GM19452 (cell line): ENCODE measurements around the gene CCND3.

Experiments
- ATAC-seq: cut with Tn5 transposase; IDR thresholded peaks from one replicate; pipeline ENCODE4 v1.9.1; 2021; ENCODE audit not compliant: unreplicated experiment

CCND3 gene

GRCh38 chr6:41927253-41927652 lies 14.4 kb downstream of the CCND3 start:
- ATAC-seq: no peak

- ATAC-seq: no peak
These were observed 19.5 kb downstream of the CCND3 start for GRCh38 chr6:41922154-41922553.

- no peak for ATAC-seq
These were observed 20.0 kb downstream of the CCND3 start for GRCh38 chr6:41921712-41921998.

GRCh38 chr6:41920921-41921711 lies 20.5 kb downstream of the CCND3 start, which contains the start of the genes BYSL and MED20:
Gene BYSL, plus strand, starts transcription at chr6:41921499. Its CDS starts 64 bp downstream, at chr6:41921563.
Gene MED20, minus strand, starts transcription at chr6:41921139. Its CDS starts 121 bp downstream, at chr6:41921018.
- peak; percentile 92 for ATAC-seq

GRCh38 chr6:41917528-41917927 lies 24.1 kb downstream of the CCND3 start:
- no peak for ATAC-seq

GRCh38 chr6:41914869-41915530 lies 26.6 kb downstream of the CCND3 start:
- ATAC-seq: no peak

- ATAC-seq: no peak
These were observed 27.3 kb downstream of the CCND3 start for GRCh38 chr6:41914343-41914742.

- no peak for ATAC-seq
These were observed 31.9 kb downstream of the CCND3 start for GRCh38 chr6:41909727-41910126.

GRCh38 chr6:41901882-41902519 lies 39.6 kb downstream of the CCND3 start:
- ATAC-seq: no peak

- ATAC-seq: no peak
These were observed 40.7 kb downstream of the CCND3 start for GRCh38 chr6:41900861-41901260.

GRCh38 chr6:41896281-41896680 lies 45.3 kb downstream of the CCND3 start:
- ATAC-seq: no peak

- ATAC-seq: peak; percentile 77
These were observed 46.0 kb downstream of the CCND3 start, which contains the start of gene USP49 for GRCh38 chr6:41895300-41896233. Gene USP49, minus strand, starts transcription at chr6:41895375. Its CDS starts 88,392 bp downstream, at chr6:41806983.

- peak; percentile 8 for ATAC-seq
These were observed 47.0 kb downstream of the CCND3 start for GRCh38 chr6:41894366-41895299.

GRCh38 chr6:41892921-41893564 lies 48.6 kb downstream of the CCND3 start:
- no peak for ATAC-seq

GRCh38 chr6:41887331-41887751 lies 54.3 kb downstream of the CCND3 start:
- no peak for ATAC-seq

GRCh38 chr6:41885930-41886329 lies 55.7 kb downstream of the CCND3 start:
- ATAC-seq: no peak

- no peak for ATAC-seq
These were observed 56.7 kb downstream of the CCND3 start for GRCh38 chr6:41884957-41885356.
